GM12878 (cell line): Measurements from ENCODE around the gene RAB11A. TPM values are rescaled to one million over a fixed set of nuclear protein-coding genes. Genes with fewer than 3 reads are reported as not detected.
A peak's percentile ranks its signal among the peaks of the same experiment; 100 is the strongest.

Experiments
- ATAC-seq: fragments of 200-7000 bp; cut with Tn5 transposase; 3 replicates; pipeline ENCODE4 v1.9.1; 2020; ENCODE audit warnings: mild to moderate bottlenecking, moderate library complexity
- BruUV-seq: library from RNA; stranded (reverse); fragments of 400-500 nt; replicated peaks from 2 replicates; lab custom pipeline; 2021; lab: Mats Ljungman, UMichigan
- CTCF ChIA-PET: fragments of 300-600 bp; sonication (Branson Sonifier 250); formaldehyde crosslinking; extraction: SDS; loops from one replicate; lab custom pipeline; 2021; ENCODE audit warnings: inconsistent platforms; lab: Yijun Ruan, JAX
- POLR2A ChIA-PET: fragments of 350-600 bp; formaldehyde crosslinking; extraction: SDS; loops from one replicate; lab custom pipeline; 2021; ENCODE audit warnings: inconsistent platforms; lab: Charles Lee
- RAD21 ChIA-PET: fragments of 300-600 bp; sonication (Branson Sonifier 250); formaldehyde crosslinking; loops from one replicate; lab custom pipeline; 2023; ENCODE audit warnings: antibody characterized with exemption; ENCODE audit not compliant: unreplicated experiment; lab: Charles Lee
- SMC1A ChIA-PET: fragments of 300-600 bp; sonication (Branson Sonifier 250); formaldehyde crosslinking; loops from one replicate; lab custom pipeline; 2023; ENCODE audit not compliant: unreplicated experiment, uncharacterized antibody; lab: Charles Lee
- DNase-seq: peaks from one replicate; pipeline ENCODE4 v3.0.0-alpha.2; 2011; ENCODE audit warnings: low read depth, low spot score
- FAIRE-seq: peaks from 3 replicates; lab custom pipeline; 2011; peaks lifted over from hg19 to GRCh38; lab: Jason Lieb, UNC
- H2AFZ ChIP-seq: 2 replicates; pipeline ENCODE4 v1.6.0; 2011; ENCODE audit warnings: low read depth, low read length, control low read depth; ENCODE audit not compliant: control insufficient read depth
- H3K27ac ChIP-seq: 2 replicates; pipeline ENCODE4 v1.5.1; 2011; ENCODE audit warnings: control low read depth; ENCODE audit not compliant: control insufficient read depth, insufficient read depth
- H3K27me3 ChIP-seq, 2 experiments: replicated peaks in 1 of 2; 2 replicates each; pipeline versions ENCODE4 v1.6.0 to v1.6.1; 2011; ENCODE audit warnings: low read length in 1 of 2; ENCODE audit not compliant: control insufficient read depth in 2 of 2, insufficient read depth in 2 of 2
- H3K36me3 ChIP-seq, 2 experiments: 2 replicates each; pipeline ENCODE4 v1.5.1; 2011; ENCODE audit warnings: low read length in 1 of 2; ENCODE audit not compliant: control insufficient read depth in 2 of 2, insufficient read depth in 2 of 2
- H3K4me1 ChIP-seq: 2 replicates; pipeline ENCODE4 v1.6.1; 2011; ENCODE audit warnings: mild to moderate bottlenecking, low read length, moderate library complexity, mixed read lengths; ENCODE audit not compliant: control insufficient read depth, insufficient read depth
- H3K4me2 ChIP-seq: 2 replicates; pipeline ENCODE4 v1.6.0; 2011; ENCODE audit warnings: control low read depth; ENCODE audit not compliant: control insufficient read depth, insufficient read depth
- H3K4me3 ChIP-seq: fragments of 200-600 bp; sonication (generic); 2 replicates; pipeline ENCODE4 v1.5.1; 2016
- H3K79me2 ChIP-seq: 2 replicates; pipeline ENCODE4 v1.6.0; 2011; ENCODE audit warnings: low read length; ENCODE audit not compliant: control insufficient read depth, insufficient read depth
- H3K9ac ChIP-seq: 2 replicates; pipeline ENCODE4 v1.8.0; 2011; ENCODE audit warnings: low read length, control low read depth, mixed read lengths; ENCODE audit not compliant: control insufficient read depth, insufficient read depth
- H3K9me3 ChIP-seq: replicated peaks from 3 replicates; pipeline ENCODE4 v1.5.1; 2011; ENCODE audit warnings: mild to moderate bottlenecking, low read length; ENCODE audit not compliant: control insufficient read depth, insufficient read depth
- H4K20me1 ChIP-seq: 2 replicates; pipeline ENCODE4 v1.6.0; 2011; ENCODE audit not compliant: control insufficient read depth, insufficient read depth
- BHLHE40 ChIP-seq, 2 experiments: fragments of 450-650 bp in 1 of 2; IDR thresholded peaks; 2 replicates each; pipeline ENCODE4 v1.6.1; 2011 to 2017; ENCODE audit warnings: low read depth in 2 of 2, borderline replicate concordance in 1 of 2, improper control_type of control experiment in 1 of 2, low read length in 1 of 2, mild to moderate bottlenecking in 1 of 2
- MEF2B ChIP-seq: fragments of 450-650 bp; IDR thresholded peaks from 2 replicates; pipeline ENCODE4 v1.6.1; 2018; ENCODE audit warnings: mild to moderate bottlenecking, moderate library complexity; ENCODE audit not compliant: partially characterized antibody, poor library complexity, severe bottlenecking
- NBN ChIP-seq: fragments of 450-650 bp; IDR thresholded peaks from 2 replicates; pipeline ENCODE4 v1.6.1; 2016
- RUNX3 ChIP-seq: IDR thresholded peaks from 2 replicates; pipeline ENCODE4 v1.6.1; 2012; ENCODE audit warnings: low read length, inconsistent platforms
- SPI1 ChIP-seq: IDR thresholded peaks from 2 replicates; pipeline ENCODE4 v1.6.1; 2011; ENCODE audit warnings: low read depth, mild to moderate bottlenecking, low read length, moderate library complexity, borderline replicate concordance; ENCODE audit not compliant: insufficient read depth
- WGBS: methylation state at CpG from one replicate; pipeline ENCODE4 v1.1.6; 2016; ENCODE audit warnings: low lambda C conversion rate; ENCODE audit not compliant: insufficient replicate concordance, insufficient coverage; ENCODE audit errors: missing lambda C conversion rate; 5-methylcytosine and 5-hydroxymethylcytosine counted together
- in situ Hi-C: fragments of 300-500 bp; cut with MboI; formaldehyde crosslinking; loops from 9 replicates; pipeline ENCODE4 v1.14.3; 2018; ENCODE audit warnings: mixed read lengths
- intact Hi-C: fragments of 100-400 bp; cut with micrococcal nuclease; formaldehyde crosslinking; loops from one replicate; pipeline ENCODE4 v1.14.2; 2022; ENCODE audit not compliant: unreplicated experiment
- polyA plus RNA-seq, 11 experiments: library from polyadenylated mRNA; depleted of rRNA in 4 of 11; unstranded in 6 of 11; stranded (reverse) in 5 of 11; fragments of >200 nt; fragmentation: Nextera tagmentation in 4 of 11; fragmentation: Illumina TruSeq in 1 of 11; extraction: Ambion mirVana in 4 of 11; extraction: Trizol in 1 of 11; gene quantifications; 1 replicate in 1 of 11; 2 replicates in 10 of 11; pipeline versions ENCODE4 v1.2.1 to v1.2.3, GENCODE V29; 2011 to 2016; ENCODE audit warnings: inconsistent platforms in 2 of 11, missing spikeins in 2 of 11, low read depth in 1 of 11
- total RNA-seq, 4 experiments: library from RNA; depleted of rRNA in 3 of 4; stranded (reverse); fragments of >200 nt in 3 of 4; fragmentation: Illumina TruSeq in 1 of 4; extraction: Trizol in 1 of 4; gene quantifications; 2 replicates each; pipeline versions ENCODE4 v1.2.1 to v1.2.3, GENCODE V29; 2013 to 2021
- TF ChIP-seq, protein P1 (sequence below): fragments of 450-650 bp; IDR thresholded peaks from 2 replicates; pipeline ENCODE4 v1.6.1; 2018; ENCODE audit warnings: mild to moderate bottlenecking, low read depth, moderate library complexity; ENCODE audit not compliant: partially characterized antibody

Gene RAB11A
- total and polyA plus RNA-seq, 10 of the 15 experiments (the other 5 are each of a cell fraction or from before 2014, with no cell fraction given), result 128 to 387 (median 224) TPM

DNA sequence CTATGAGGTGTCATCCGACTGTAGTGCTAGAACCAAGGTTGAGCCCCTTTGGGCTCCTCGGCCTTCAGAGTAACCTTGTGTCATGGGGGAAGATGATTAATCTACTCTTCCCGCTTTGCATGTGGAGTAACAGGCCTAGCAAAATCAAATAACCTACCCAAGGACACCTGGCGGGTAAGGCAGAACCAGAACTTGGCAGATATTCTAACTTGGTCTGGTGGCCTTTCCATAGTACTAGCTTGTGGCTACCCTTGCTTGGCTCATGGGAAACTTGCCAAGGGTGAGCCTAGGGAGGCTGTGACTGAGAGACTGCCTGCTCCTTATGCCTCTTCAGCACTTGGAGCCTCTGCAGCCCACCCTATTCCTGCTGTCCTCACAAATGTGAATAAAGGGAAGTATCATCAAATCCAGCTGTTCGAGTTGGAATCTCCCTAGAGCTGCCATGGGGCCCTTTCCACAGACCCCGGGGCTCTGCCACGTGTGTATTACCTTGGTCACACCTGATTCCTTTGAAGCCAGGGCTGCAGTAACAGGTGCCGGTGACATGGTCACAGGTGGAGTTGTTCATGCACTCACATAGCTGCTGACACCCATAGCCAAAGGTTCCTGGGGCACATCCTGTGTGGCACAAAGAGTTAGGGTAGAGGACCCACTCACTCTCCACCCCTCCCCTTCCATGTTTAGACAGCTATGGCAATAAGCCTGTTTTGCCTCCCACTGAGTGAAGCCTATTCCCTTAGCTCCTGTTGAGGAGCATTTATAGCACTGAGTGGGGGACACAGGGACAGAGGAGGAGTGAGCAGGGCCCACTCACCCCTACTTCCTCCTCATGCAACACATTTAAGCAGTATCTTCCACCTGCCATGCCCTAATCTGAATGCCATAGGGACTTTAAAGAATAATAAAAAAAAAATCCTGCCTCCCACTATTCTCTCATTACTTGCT is 46.0 kb downstream of the RAB11A start (continued):
- TF ChIP-seq NBN, result no peak
- TF ChIP-seq, protein P1, sequence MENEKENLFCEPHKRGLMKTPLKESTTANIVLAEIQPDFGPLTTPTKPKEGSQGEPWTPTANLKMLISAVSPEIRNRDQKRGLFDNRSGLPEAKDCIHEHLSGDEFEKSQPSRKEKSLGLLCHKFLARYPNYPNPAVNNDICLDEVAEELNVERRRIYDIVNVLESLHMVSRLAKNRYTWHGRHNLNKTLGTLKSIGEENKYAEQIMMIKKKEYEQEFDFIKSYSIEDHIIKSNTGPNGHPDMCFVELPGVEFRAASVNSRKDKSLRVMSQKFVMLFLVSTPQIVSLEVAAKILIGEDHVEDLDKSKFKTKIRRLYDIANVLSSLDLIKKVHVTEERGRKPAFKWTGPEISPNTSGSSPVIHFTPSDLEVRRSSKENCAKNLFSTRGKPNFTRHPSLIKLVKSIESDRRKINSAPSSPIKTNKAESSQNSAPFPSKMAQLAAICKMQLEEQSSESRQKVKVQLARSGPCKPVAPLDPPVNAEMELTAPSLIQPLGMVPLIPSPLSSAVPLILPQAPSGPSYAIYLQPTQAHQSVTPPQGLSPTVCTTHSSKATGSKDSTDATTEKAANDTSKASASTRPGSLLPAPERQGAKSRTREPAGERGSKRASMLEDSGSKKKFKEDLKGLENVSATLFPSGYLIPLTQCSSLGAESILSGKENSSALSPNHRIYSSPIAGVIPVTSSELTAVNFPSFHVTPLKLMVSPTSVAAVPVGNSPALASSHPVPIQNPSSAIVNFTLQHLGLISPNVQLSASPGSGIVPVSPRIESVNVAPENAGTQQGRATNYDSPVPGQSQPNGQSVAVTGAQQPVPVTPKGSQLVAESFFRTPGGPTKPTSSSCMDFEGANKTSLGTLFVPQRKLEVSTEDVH, result no peak

DNA sequence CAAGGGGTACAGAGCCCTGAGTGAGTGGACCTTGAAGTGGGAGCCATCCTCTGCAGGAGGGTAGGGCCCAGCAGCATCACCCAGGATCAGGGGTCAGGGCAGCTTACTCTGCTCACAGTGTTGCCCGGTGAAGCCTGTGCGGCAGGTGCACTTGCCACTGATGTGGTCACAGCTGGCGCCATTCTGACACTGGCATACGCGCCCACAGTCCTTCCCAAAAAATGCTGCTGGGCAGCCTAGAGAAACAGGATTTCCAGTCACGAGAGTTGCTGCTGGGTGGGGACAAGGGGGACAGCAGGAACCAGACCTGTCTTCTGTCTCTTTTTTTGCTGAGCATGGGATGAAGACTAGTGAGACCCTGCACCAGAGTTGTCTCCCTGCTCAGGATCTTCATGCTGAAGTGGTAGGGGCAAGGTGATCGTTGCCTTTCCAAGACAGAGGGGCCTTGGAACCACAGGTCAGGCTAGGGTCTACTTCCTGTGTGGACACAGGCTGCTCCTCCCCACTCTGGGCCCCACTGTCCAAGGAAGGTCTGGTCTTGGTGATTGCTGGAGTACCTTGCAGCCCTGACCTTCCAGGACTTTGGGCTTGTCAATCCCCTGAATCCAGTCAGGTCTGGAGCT is 46.9 kb downstream of the RAB11A start:
- ChIA-PET POLR2A (interaction anchor here (1.2 to 3.1 kb wide), 6 partner anchors 9 to 82 kb away, joined by 3 to 19 read pairs (median 8); partner anchors contain the start of gene RAB11A), SMC1A (interaction anchor here (0.8 to 6.6 kb wide), 20 partner anchors 12 to 583 kb away, joined by 3 to 70 read pairs (median 7); partner anchors contain the start of gene RAB11A), CTCF (interaction anchor here (0.6 to 4.5 kb wide), 34 partner anchors 8 to 581 kb away, joined by 3 to 42 read pairs (median 5); no protein-coding TSS in a partner anchor), RAD21 (interaction anchor here (0.8 to 3.7 kb wide), 18 partner anchors 12 to 583 kb away, joined by 3 to 61 read pairs (median 6); partner anchors contain the start of gene RAB11A)
- H2AFZ ChIP-seq, result 0 out of 2 replicates have a peak overlapping the region, but pooled peaks have one; percentile 44
- no peak overlapping the region for H3K4me3 ChIP-seq
- in situ Hi-C loops (no loop called here), intact Hi-C loops (loop anchor here (1.0 to 2.0 kb wide), 4 partner anchors 67 to 275 kb away; no protein-coding TSS in a partner anchor)
- 96% methylated on average over 7 of the region's 7 CpGs for whole genome bisulfite sequencing
- peaks cover 61% of the 10 kb centered on the region for H3K4me1 ChIP-seq
- TF ChIP-seq MEF2B (no peak), SPI1 (no peak), BHLHE40 (IDR thresholded peaks at IDR 0.05; ENCODE audit: borderline replicate concordance in 1 of 2, low read depth in 2 of 2, low read length in 1 of 2) (peak in 1 of 2 experiments; percentile 14; a peak in 1 of 4 replicates), RUNX3 (0 out of 2 replicates have a peak, but pooled peaks have one; percentile 21)
- DNase-seq (no peak), FAIRE-seq (no peak), ATAC-seq (peak; percentile 2)
- H4K20me1 ChIP-seq, result no peaks in the 10 kb centered on the region
- no peaks in the 10 kb centered on the region for H3K27me3 ChIP-seq
- H3K79me2 ChIP-seq, result no peaks in the 10 kb centered on the region
- peak overlapping the region; percentile 90 for H3K4me2 ChIP-seq
- H3K27ac ChIP-seq, result peak overlapping the region; percentile 85
- no peaks in the 10 kb centered on the region for H3K9me3 ChIP-seq
- BruUV-seq, result no TSS peak
- H3K36me3 ChIP-seq, result peaks cover 0 to 3% of the 10 kb centered on the region in 2 experiments; a peak in 2 of 4 replicates
- H3K9ac ChIP-seq, result peak overlapping the region; percentile 44
